ENCODE data around the gene PSMA3. TPM values are rescaled to one million over a fixed set of nuclear protein-coding genes. Genes with fewer than 3 reads are reported as not detected.

PSMA3 gene
- total and polyA plus RNA-seq, 2 of the 8 experiments (the other 6 are each of a cell fraction or from before 2014, with no cell fraction given) = 285 to 507 TPM

DNA sequence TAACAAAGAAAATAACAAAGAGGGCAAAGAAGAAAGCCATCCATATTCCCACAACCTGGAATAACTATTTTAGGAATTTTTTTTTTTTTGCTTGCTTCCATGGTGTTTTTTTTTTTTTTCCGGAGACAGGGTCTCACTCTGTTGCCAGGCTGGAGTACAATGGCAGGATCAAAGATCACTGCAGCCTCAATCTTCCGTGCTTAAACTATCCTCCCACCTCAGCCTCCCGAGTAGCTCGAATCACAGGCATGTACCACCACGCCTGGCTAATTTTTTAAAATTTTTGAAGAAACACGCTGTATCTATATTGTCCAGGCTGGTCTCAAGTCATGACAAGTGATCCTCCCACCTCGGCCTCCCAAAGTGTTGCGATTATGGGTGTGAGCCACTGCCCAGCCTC, 33.5 kb downstream of the PSMA3 start:
- Histone ChIP-seq H3K79me1 (ENCODE audit: low read depth, low read length) (no peaks in the 10 kb centered on the region), H4K20me1 (replicated peaks in 1 of 2; ENCODE audit: control insufficient read depth in 1 of 2, insufficient read depth in 2 of 2, low read length in 2 of 2) (peaks cover 0 to 4% of the 10 kb centered on the region in 2 experiments), H2BK120ac (replicated peaks; ENCODE audit: low read depth, low read length) (no peak overlapping the region), H3K9ac (replicated peaks in 1 of 4; ENCODE audit: extremely low read depth in 1 of 4, low read depth in 3 of 4, low read length in 3 of 4) (no peak overlapping the region), H3K4me2 (ENCODE audit: insufficient read depth in 1 of 2, low read depth in 2 of 2, low read length in 2 of 2) (no peak overlapping the region), H2AFZ (ENCODE audit: low read length) (no peak overlapping the region), H2BK20ac (ENCODE audit: low read length) (no peak overlapping the region), H3K18ac (ENCODE audit: extremely low read depth, low read length) (no peak overlapping the region), H2BK5ac (ENCODE audit: low read depth, low read length) (no peak overlapping the region), H3K56ac (replicated peaks; ENCODE audit: insufficient read length, low read depth, low read length) (no peak overlapping the region), H3K4me1 (replicated peaks in 1 of 4; ENCODE audit: control insufficient read depth in 3 of 4, insufficient read depth in 4 of 4, low read length in 3 of 4) (no peaks in the 10 kb centered on the region), H2BK15ac (ENCODE audit: low read length) (no peak overlapping the region), H3K27ac (ENCODE audit: low read depth, low read length) (no peak overlapping the region), H3K79me2 (ENCODE audit: control insufficient read depth in 1 of 2, insufficient read depth in 2 of 2, low read length in 2 of 2) (peaks cover 0 to 62% of the 10 kb centered on the region in 2 experiments; a peak in 2 of 4 replicates), H3K23me2 (ENCODE audit: low read depth, low read length) (no peaks in the 10 kb centered on the region), H4K8ac (ENCODE audit: extremely low read depth, insufficient read depth, low read length) (no peak overlapping the region), H3K4me3 (ENCODE audit: extremely low read depth in 1 of 4, insufficient read depth in 2 of 4, low read depth in 3 of 4, low read length in 4 of 4) (no peak overlapping the region), H2BK12ac (ENCODE audit: low read depth, low read length) (no peak overlapping the region), H4K91ac (replicated peaks; ENCODE audit: insufficient read length, low read length) (no peak overlapping the region), H3K23ac (ENCODE audit: insufficient read length) (no peak overlapping the region), H3K36me3 (ENCODE audit: control insufficient read depth in 2 of 4, insufficient read depth in 4 of 4, low read length in 3 of 4) (peaks cover under 1 to 37% (median 5%) of the 10 kb centered on the region in 4 experiments; a peak in 6 of 8 replicates), H4K5ac (ENCODE audit: insufficient read length, low read depth, low read length) (no peak overlapping the region), H3K9me3 (ENCODE audit: insufficient read depth in 2 of 2, low read depth in 1 of 2, low read length in 1 of 2) (no peaks in the 10 kb centered on the region), H3K27me3 (replicated peaks in 1 of 4; ENCODE audit: control insufficient read depth in 3 of 4, extremely low read depth in 1 of 4, insufficient read depth in 3 of 4, low read length in 3 of 4) (no peaks in the 10 kb centered on the region), H3K4ac (replicated peaks; ENCODE audit: insufficient read length, low read depth, low read length) (no peak overlapping the region), H3K14ac (ENCODE audit: insufficient read length) (no peak overlapping the region), H2AK5ac (ENCODE audit: low read depth, low read length) (no peak overlapping the region)
- no peak for DNase-seq (ENCODE audit: low read depth in 1 of 2, low spot score in 2 of 2)
- TF ChIP-seq SP1 (IDR thresholded peaks at IDR 0.05; ENCODE audit: low read depth, low read length) = no peak
- no peak for TF ChIP-seq SAP30 (IDR thresholded peaks at IDR 0.05; ENCODE audit: insufficient read depth, insufficient replicate concordance, low read length)
- TF ChIP-seq MAFK (IDR thresholded peaks at IDR 0.05; ENCODE audit: low read depth, low read length) = no peak
- TF ChIP-seq, protein P1, sequence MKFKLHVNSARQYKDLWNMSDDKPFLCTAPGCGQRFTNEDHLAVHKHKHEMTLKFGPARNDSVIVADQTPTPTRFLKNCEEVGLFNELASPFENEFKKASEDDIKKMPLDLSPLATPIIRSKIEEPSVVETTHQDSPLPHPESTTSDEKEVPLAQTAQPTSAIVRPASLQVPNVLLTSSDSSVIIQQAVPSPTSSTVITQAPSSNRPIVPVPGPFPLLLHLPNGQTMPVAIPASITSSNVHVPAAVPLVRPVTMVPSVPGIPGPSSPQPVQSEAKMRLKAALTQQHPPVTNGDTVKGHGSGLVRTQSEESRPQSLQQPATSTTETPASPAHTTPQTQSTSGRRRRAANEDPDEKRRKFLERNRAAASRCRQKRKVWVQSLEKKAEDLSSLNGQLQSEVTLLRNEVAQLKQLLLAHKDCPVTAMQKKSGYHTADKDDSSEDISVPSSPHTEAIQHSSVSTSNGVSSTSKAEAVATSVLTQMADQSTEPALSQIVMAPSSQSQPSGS (IDR thresholded peaks at IDR 0.05; ENCODE audit: low read length) = no peak
- no peak for TF ChIP-seq NRF1 (IDR thresholded peaks at IDR 0.05; ENCODE audit: low read depth, low read length)
- ChIA-PET CTCF (ENCODE audit: partially characterized antibody) (no interaction called here), POLR2A (ENCODE audit: partially characterized antibody) (interaction anchor here (0.7 to 1.3 kb wide), 2 partner anchors 17 to 19 kb away, joined by 3 to 4 read pairs; no protein-coding TSS in a partner anchor)
- 97% methylated on average over 7 of the region's 8 CpGs; no CpG with 5 or more reads in 1 of the 2 experiments for WGBS, 2 experiments (ENCODE audit: extremely low coverage in 1 of 2, insufficient coverage in 1 of 2, insufficient read length in 1 of 2, insufficient replicate concordance in 2 of 2, low coverage in 1 of 2, low lambda C conversion rate in 2 of 2, missing lambda C conversion rate in 1 of 2)
- FAIRE-seq = no peak
